ENCODE data around the gene MIOX. TPM values are rescaled to one million over a fixed set of nuclear protein-coding genes. Genes with fewer than 3 reads are reported as not detected.

The MIOX gene
- total and polyA plus RNA-seq, 4 donors = 0.18 TPM; not detected in 3

DNA sequence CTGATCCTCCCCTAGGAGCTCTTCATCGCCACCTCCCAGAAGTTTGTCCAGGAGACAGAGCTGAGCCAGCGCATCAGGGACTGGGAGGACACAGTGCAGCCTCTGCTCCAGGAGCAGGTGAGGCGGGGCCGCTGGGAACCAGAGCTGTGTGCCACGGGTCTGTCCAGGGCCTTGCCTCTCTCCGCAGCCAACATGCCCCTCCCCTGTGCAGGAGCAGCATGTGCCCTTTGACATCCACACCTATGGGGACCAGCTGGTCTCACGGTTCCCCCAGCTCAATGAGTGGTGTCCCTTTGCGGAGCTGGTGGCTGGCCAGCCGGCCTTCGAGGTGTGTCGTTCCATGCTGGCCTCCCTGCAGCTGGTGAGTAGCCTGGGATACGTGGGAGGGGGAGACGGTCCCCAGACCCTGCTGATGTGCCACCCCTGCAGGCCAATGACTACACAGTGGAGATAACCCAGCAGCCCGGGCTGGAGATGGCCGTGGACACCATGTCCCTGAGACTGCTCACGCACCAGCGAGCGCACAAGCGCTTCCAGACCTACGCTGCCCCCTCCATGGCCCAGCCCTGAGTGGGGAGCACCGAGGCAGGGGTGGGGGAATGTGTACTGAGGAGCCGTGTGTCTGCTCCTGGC lies 36.3 kb downstream of the MIOX start:
- Histone ChIP-seq H3K9me3 (ENCODE audit: control insufficient read depth, insufficient read depth, low read length) (no peaks in the 10 kb centered on the region), H3K4me3 (ENCODE audit: low read depth, low read length) (no peak overlapping the region), H3K36me3 (ENCODE audit: control insufficient read depth, insufficient read depth, low read length) (peaks cover 74% of the 10 kb centered on the region), H3K27ac (ENCODE audit: low read depth, low read length) (no peak overlapping the region), H3K4me1 (ENCODE audit: control insufficient read depth, insufficient read depth, low read length) (peaks cover 31% of the 10 kb centered on the region), H3K27me3 (ENCODE audit: control insufficient read depth, insufficient read depth, low read length) (no peaks in the 10 kb centered on the region)
- 88% methylated on average over 20 of the region's 22 CpGs for WGBS (ENCODE audit: insufficient coverage)
- DNase-seq (ENCODE audit: low read depth in 4 of 6, low spot score in 6 of 6) = no peak

DNA sequence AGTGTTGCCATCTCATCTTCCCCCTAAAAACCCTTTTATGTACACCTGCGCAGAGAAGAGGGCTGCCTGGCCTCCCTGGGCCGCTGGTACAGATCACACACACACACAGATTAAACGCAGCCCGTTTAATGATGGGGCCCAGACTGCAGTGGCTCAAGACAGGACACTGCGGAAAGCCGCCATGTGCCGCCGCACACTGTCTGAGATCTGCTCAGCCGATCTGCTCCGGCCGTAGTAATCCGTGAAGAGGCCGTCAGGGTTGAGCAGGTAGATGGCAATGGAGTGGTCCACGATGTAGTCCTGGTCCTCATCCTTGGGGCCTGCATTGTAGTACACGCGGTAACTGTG lies 36.8 kb downstream of the MIOX start:
- Histone ChIP-seq H3K36me3 (ENCODE audit: control insufficient read depth, insufficient read depth, low read length) (peaks cover 73% of the 10 kb centered on the region), H3K4me3 (ENCODE audit: low read depth, low read length) (no peak overlapping the region), H3K4me1 (ENCODE audit: control insufficient read depth, insufficient read depth, low read length) (peaks cover 31% of the 10 kb centered on the region), H3K9me3 (ENCODE audit: control insufficient read depth, insufficient read depth, low read length) (no peaks in the 10 kb centered on the region), H3K27ac (ENCODE audit: low read depth, low read length) (no peak overlapping the region), H3K27me3 (ENCODE audit: control insufficient read depth, insufficient read depth, low read length) (no peaks in the 10 kb centered on the region)
- no peak for DNase-seq (ENCODE audit: low read depth in 4 of 6, low spot score in 6 of 6)
- WGBS (ENCODE audit: insufficient coverage) = 94% methylated on average over 16 of the region's 16 CpGs

DNA sequence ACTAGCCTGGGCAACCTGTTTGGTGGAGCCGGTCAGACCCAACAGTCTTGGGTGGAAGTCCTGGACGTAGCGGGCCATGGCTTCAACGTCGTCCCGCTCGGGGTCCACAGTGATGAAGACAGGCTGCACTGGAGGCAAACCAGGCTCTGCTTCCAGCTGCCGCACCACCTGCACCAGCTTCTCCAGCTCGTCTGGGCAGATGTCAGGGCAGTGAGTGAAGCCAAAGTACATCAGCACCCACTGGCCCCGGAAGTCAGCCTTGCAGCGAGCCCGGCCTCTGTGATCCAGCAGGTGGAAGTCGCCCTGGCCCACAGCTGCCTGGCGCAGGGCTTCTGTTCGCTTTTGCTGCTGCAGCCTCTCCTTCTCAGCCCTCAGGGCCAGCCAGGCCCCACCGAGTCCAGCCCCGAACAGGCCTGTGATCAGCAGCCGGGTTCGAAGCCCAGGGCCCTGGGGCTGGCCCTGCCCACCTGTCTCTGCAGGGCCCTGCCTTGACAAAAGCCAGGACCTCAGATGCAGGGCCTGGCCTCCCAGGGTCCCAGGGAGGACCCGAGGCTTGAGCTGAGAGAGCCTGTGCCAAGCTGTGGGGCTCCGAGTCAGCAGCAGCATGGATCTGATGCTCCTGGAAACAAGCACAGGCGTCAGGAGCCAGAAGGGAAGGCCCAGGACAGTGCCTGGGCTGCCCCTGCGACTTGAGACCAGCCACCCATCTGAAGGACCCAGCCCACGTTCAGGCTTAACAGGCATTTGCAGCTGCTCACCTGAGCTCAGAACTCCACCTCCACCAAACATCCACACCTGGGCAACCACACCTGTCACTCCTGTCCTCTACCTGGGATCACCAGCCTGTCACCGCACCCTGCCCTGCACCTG lies 37.4 kb downstream of the MIOX start:
- peaks cover 5% of the 10 kb centered on the region for H3K27me3 ChIP-seq (ENCODE audit: control insufficient read depth, insufficient read depth, low read length)
- H3K4me3 ChIP-seq (ENCODE audit: low read depth, low read length) = no peak overlapping the region
- H3K27ac ChIP-seq (ENCODE audit: low read depth, low read length) = no peak overlapping the region
- no peak for DNase-seq (ENCODE audit: low read depth in 4 of 6, low spot score in 6 of 6)
- peaks cover 32% of the 10 kb centered on the region for H3K4me1 ChIP-seq (ENCODE audit: control insufficient read depth, insufficient read depth, low read length)
- WGBS (ENCODE audit: insufficient coverage) = 88% methylated on average over 25 of the region's 25 CpGs
- H3K36me3 ChIP-seq (ENCODE audit: control insufficient read depth, insufficient read depth, low read length) = peaks cover 67% of the 10 kb centered on the region
- no peaks in the 10 kb centered on the region for H3K9me3 ChIP-seq (ENCODE audit: control insufficient read depth, insufficient read depth, low read length)

DNA sequence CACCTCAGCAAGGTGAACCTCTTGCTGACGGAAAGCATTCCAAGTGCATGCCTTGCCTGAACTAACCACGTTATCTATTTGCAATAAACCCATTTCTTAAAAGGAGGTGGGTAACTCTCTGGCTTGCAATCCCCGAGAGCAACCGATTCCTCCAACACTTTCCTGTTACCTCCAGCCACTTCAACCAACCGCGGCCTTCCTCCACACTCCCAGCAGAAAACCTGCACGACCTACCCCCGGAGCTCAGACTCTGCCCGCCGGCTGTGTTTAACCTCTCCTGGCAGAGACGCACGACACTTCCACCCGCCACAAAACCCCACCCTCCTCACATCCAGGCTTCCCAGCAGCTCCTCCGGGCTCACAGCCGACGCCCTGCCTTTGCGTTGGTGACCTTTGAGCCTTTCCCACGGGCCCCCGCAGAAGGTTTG lies 38.0 kb downstream of the MIOX start:
- DNase-seq (ENCODE audit: low read depth in 4 of 6, low spot score in 6 of 6) = no peak

DNA sequence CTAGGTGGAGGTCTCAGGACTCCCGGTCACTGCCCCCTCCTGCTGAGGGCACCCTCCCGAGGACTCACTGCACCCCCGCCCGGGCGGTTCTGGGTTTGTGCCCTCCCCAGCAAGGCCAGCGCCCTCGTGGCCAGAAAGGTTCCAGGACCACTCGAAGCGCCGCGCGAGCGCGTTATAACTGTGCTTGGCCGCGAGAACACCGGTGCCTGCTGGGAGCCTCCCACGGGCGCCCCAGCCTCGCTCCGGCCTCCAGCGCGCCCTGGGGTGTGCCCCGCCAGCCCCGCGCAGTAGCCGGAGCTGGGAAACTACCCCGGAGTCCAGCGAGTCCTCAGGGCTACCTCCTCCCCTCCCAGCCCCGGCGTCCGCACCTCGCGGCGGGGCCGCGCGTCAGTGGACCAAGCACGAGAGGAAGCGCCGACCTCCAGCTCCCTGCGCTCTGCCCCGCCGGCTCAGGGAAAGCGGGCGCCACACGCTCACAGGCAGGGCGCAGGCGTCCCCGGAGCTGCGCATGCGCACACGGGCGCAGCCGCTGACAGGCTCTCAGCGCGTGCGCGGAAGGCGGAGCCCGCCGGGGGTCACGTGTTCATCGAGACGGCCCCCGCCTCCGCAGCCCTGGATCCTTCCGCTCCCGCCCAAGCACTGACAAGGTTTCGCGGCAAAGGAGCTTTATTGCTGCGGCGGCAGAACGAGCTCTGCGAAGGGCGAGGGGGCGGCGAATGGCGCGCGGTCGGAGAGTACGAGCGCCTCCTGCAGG lies 38.6 kb downstream of the MIOX start, which contains the start of gene SCO2:
Gene SCO2 (minus strand): TSS at position 495 of the 754 bp plus-strand sequence. CDS start 1,187 bp downstream, outside the sequence.
- Histone ChIP-seq H3K27me3 (ENCODE audit: control insufficient read depth, insufficient read depth, low read length) (peaks cover 14% of the 10 kb centered on the region), H3K4me3 (ENCODE audit: low read depth, low read length) (peak within 1 kb of the TSS; percentile 57), H3K9me3 (ENCODE audit: control insufficient read depth, insufficient read depth, low read length) (no peaks in the 10 kb centered on the region), H3K27ac (ENCODE audit: low read depth, low read length) (peak within 1 kb of the TSS; percentile 85), H3K4me1 (ENCODE audit: control insufficient read depth, insufficient read depth, low read length) (peaks cover 41% of the 10 kb centered on the region), H3K36me3 (ENCODE audit: control insufficient read depth, insufficient read depth, low read length) (peaks cover 54% of the 10 kb centered on the region)
- DNase-seq (ENCODE audit: low read depth in 4 of 6, low spot score in 6 of 6) = peak; percentile 92 to 99 (median 96)
- under 1% methylated on average over 84 of the region's 84 CpGs for WGBS (ENCODE audit: insufficient coverage)

More for the DNA sequence above, 38.0 kb downstream of the MIOX start:
- H3K27me3 ChIP-seq (ENCODE audit: control insufficient read depth, insufficient read depth, low read length) = peaks cover 11% of the 10 kb centered on the region
- H3K9me3 ChIP-seq (ENCODE audit: control insufficient read depth, insufficient read depth, low read length) = no peaks in the 10 kb centered on the region
- WGBS (ENCODE audit: insufficient coverage) = 19% methylated on average over 19 of the region's 19 CpGs
- peaks cover 38% of the 10 kb centered on the region for H3K4me1 ChIP-seq (ENCODE audit: control insufficient read depth, insufficient read depth, low read length)
- H3K27ac ChIP-seq (ENCODE audit: low read depth, low read length) = no peak overlapping the region
- H3K4me3 ChIP-seq (ENCODE audit: low read depth, low read length) = peak overlapping the region; percentile 57
- H3K36me3 ChIP-seq (ENCODE audit: control insufficient read depth, insufficient read depth, low read length) = peaks cover 60% of the 10 kb centered on the region

DNA sequence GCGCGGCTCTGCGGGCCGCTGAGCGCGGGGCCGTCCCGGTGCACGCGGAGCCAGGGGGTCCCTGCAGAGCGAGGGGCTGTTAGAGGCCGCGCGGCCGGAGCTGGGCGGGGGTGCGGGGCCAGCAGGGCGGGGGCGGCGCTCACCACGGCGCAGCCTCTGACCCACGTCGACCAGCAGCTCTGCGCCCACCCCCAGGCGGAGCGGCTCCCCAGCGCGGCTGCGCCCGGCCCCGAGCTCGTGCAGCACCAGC lies 39.1 kb downstream of the MIOX start:
- Histone ChIP-seq H3K27ac (ENCODE audit: low read depth, low read length) (peak overlapping the region; percentile 85), H3K36me3 (ENCODE audit: control insufficient read depth, insufficient read depth, low read length) (peaks cover 49% of the 10 kb centered on the region), H3K9me3 (ENCODE audit: control insufficient read depth, insufficient read depth, low read length) (no peaks in the 10 kb centered on the region), H3K4me1 (ENCODE audit: control insufficient read depth, insufficient read depth, low read length) (peaks cover 46% of the 10 kb centered on the region), H3K4me3 (ENCODE audit: low read depth, low read length) (peak overlapping the region; percentile 57), H3K27me3 (ENCODE audit: control insufficient read depth, insufficient read depth, low read length) (peaks cover 19% of the 10 kb centered on the region)
- no peak for DNase-seq (ENCODE audit: low read depth in 4 of 6, low spot score in 6 of 6)
- WGBS (ENCODE audit: insufficient coverage) = 0% methylated on average over 33 of the region's 33 CpGs

DNA sequence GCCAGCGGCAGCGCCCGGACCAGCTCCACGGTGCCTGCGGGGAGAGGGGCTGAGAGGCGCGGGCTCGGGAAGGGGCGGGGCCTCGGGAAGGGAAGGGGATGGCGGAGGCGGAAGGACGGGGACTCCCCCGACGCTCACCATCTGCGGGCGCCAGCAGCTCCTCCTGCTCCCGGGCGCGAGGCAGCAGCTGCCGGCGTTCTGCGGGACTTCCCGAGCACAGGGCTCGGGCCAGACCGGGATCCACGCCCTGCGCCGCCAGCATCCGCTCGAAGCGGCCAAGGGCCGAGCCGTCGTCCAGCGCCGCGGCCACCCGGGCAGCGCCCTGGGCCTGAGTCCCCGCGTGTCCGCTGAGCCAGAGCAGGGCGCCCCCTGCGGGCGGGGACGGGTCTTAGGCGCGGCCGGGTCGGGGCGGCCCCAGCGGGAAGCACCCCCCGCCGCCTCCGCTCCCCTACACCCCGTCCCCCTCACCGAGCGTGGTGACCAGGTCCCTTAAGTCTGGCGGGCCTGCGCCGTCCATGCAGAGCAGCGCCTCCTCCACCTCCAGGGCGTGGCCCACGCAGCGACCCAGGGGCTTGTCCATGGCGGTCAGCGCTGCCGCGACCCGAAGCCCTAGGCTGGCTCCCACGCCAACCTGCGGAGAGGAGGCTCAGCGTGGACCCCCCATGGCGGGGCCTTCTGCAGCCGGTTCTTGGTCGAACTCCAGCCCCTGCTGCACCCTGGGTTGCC lies 39.6 kb downstream of the MIOX start:
- H3K4me1 ChIP-seq (ENCODE audit: control insufficient read depth, insufficient read depth, low read length) = peaks cover 51% of the 10 kb centered on the region
- peaks cover 44% of the 10 kb centered on the region for H3K36me3 ChIP-seq (ENCODE audit: control insufficient read depth, insufficient read depth, low read length)
- H3K4me3 ChIP-seq (ENCODE audit: low read depth, low read length) = peak overlapping the region; percentile 48
- under 1% methylated on average over 77 of the region's 77 CpGs for WGBS (ENCODE audit: insufficient coverage)
- no peaks in the 10 kb centered on the region for H3K9me3 ChIP-seq (ENCODE audit: control insufficient read depth, insufficient read depth, low read length)
- peaks cover 24% of the 10 kb centered on the region for H3K27me3 ChIP-seq (ENCODE audit: control insufficient read depth, insufficient read depth, low read length)
- H3K27ac ChIP-seq (ENCODE audit: low read depth, low read length) = peak overlapping the region; percentile 85
- peak in 5 of 6 donors; percentile 53 to 95 (median 74) for DNase-seq (ENCODE audit: low read depth in 4 of 6, low spot score in 6 of 6)

DNA sequence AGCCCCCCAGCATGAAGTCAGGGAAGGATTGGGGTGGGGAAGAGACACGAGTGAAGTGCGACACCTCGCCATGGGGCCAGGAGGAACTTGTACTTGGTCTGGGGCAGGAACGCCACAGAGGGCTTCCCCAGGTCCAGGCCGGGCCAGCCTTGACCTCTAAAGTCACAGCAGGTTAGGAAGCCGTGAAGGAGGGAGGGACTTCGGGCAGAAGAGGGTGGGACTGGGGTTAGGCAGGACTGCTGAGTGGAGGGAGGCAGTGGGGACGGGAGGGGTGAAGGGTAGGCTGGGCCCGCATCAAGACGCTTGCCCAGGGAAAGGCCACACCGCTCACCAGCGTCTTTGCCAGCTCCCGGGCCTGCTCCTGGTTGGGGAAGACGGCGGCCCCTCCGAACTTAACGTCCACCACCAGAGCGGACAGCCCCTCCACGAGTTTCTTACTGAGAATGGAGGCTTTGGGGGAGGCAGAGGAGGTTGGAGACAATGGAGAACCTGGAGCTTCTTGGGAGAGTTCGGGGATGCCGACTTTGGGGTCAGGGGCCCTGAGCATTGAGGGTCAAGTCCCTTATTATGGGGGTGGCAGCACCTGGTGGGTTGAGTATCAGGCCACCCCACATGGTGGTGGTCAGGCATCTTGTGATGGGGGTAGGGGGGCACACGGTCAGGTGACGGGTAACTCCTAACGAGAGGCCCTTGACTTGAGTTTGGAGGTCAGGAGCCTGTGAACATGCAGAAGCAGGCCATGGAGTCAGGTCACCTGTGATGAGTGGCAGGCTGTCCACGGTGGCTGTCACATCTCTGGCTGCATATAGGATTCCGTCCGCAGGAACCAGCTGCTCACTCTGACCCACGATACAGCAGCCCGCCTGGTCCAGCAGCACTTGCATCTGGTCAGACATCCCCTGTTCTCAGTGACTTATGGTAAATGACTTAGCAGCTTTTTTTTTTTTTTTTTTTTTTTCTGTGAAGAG lies 40.5 kb downstream of the MIOX start:
- peak in 1 of 6 donors; percentile 27 for DNase-seq (ENCODE audit: low read depth in 4 of 6, low spot score in 6 of 6)
- WGBS (ENCODE audit: insufficient coverage) = 47% methylated on average over 24 of the region's 29 CpGs
- peaks cover 33% of the 10 kb centered on the region for H3K27me3 ChIP-seq (ENCODE audit: control insufficient read depth, insufficient read depth, low read length)
- no peaks in the 10 kb centered on the region for H3K9me3 ChIP-seq (ENCODE audit: control insufficient read depth, insufficient read depth, low read length)
- H3K4me3 ChIP-seq (ENCODE audit: low read depth, low read length) = peak overlapping the region; percentile 48
- H3K36me3 ChIP-seq (ENCODE audit: control insufficient read depth, insufficient read depth, low read length) = peaks cover 36% of the 10 kb centered on the region
- H3K27ac ChIP-seq (ENCODE audit: low read depth, low read length) = no peak overlapping the region
- H3K4me1 ChIP-seq (ENCODE audit: control insufficient read depth, insufficient read depth, low read length) = peaks cover 60% of the 10 kb centered on the region

Data from spinal cord (tissue), 10 donors.